ENCODE measurements around the gene CS. TPM values are rescaled to one million over a fixed set of nuclear protein-coding genes. Genes with fewer than 3 reads are reported as not detected.

Gene CS
- polyA plus RNA-seq, 1 donor from 2014 or later: 65.7 TPM

GRCh38 chr12:56293795-56294194 lies 6.3 kb downstream of the CS start:
- Histone ChIP-seq H4K20me1 (ENCODE audit: insufficient read depth) (no peaks in the 10 kb centered on the region), H3K4me2 (ENCODE audit: low read length) (no peak overlapping the region), H3K9me2 (ENCODE audit: insufficient read depth, low read length) (no peaks in the 10 kb centered on the region), H3K27me3 (ENCODE audit: insufficient read depth, low read depth, low read length) (no peaks in the 10 kb centered on the region), H3K9me3 (ENCODE audit: low read length) (no peaks in the 10 kb centered on the region), H3F3A (ENCODE audit: insufficient read depth, low read length, poor library complexity, severe bottlenecking) (no peaks in the 10 kb centered on the region), H2AFZ (ENCODE audit: low read depth, low read length) (no peak overlapping the region), H3K9ac (ENCODE audit: low read length) (no peak overlapping the region), H3K36me3 (ENCODE audit: insufficient read depth, low read length) (no peaks in the 10 kb centered on the region), H3K27ac (ENCODE audit: low read length) (no peak overlapping the region), H3K79me2 (replicated peaks; ENCODE audit: insufficient read depth, low read length) (peaks cover 36% of the 10 kb centered on the region), H3K4me3 (ENCODE audit: low read length) (no peak overlapping the region)
- TF ChIP-seq REST (IDR thresholded peaks at IDR 0.05; ENCODE audit: borderline replicate concordance): no peak
- TF ChIP-seq MXI1 (conservative IDR thresholded peaks at IDR 0.05; ENCODE audit: poor library complexity, severe bottlenecking): no peak
- TF ChIP-seq TAF1 (IDR thresholded peaks at IDR 0.05; ENCODE audit: low read depth): no peak
- TF ChIP-seq RAD21 (conservative IDR thresholded peaks at IDR 0.05): no peak
- no peak for TF ChIP-seq POLR2AphosphoS5 (IDR thresholded peaks at IDR 0.05)
- no peak for TF ChIP-seq EZH2 (IDR thresholded peaks at IDR 0.05; ENCODE audit: borderline replicate concordance, insufficient read depth, low read length, poor library complexity, severe bottlenecking)
- TF ChIP-seq CTCF (IDR thresholded peaks at IDR 0.05; ENCODE audit: poor library complexity, severe bottlenecking): no peak
- TF ChIP-seq SMC3 (conservative IDR thresholded peaks at IDR 0.05; ENCODE audit: poor library complexity): no peak
- no peak for TF ChIP-seq EP300 (conservative IDR thresholded peaks at IDR 0.05; ENCODE audit: poor library complexity, severe bottlenecking)

- no peak for TF ChIP-seq RAD21 (conservative IDR thresholded peaks at IDR 0.05)
- H3K27me3 ChIP-seq (ENCODE audit: insufficient read depth, low read depth, low read length): no peaks in the 10 kb centered on the region
- H3K79me2 ChIP-seq (replicated peaks; ENCODE audit: insufficient read depth, low read length): peaks cover 9% of the 10 kb centered on the region
- no peaks in the 10 kb centered on the region for H3F3A ChIP-seq (ENCODE audit: insufficient read depth, low read length, poor library complexity, severe bottlenecking)
- H3K9ac ChIP-seq (ENCODE audit: low read length): no peak overlapping the region
- no peak overlapping the region for H3K4me3 ChIP-seq (ENCODE audit: low read length)
- no peaks in the 10 kb centered on the region for H3K9me2 ChIP-seq (ENCODE audit: insufficient read depth, low read length)
- no peaks in the 10 kb centered on the region for H3K36me3 ChIP-seq (ENCODE audit: insufficient read depth, low read length)
- H3K27ac ChIP-seq (ENCODE audit: low read length): no peak overlapping the region
- no peaks in the 10 kb centered on the region for H4K20me1 ChIP-seq (ENCODE audit: insufficient read depth)
- no peaks in the 10 kb centered on the region for H3K9me3 ChIP-seq (ENCODE audit: low read length)
- H2AFZ ChIP-seq (ENCODE audit: low read depth, low read length): no peak overlapping the region
- no peak overlapping the region for H3K4me2 ChIP-seq (ENCODE audit: low read length)
Observed at GRCh38 chr12:56288705-56289387, 11.3 kb downstream of the CS start.
